Uterus (tissue), 2 donors: ENCODE measurements around the gene USP4.
"Not testable (repeated sequence)": the region's sequence is repeated elsewhere in the genome, so short reads cannot be mapped to it uniquely, and the experiment has no call there.

Source experiments
- POLR2A ChIP-seq, 2 donors: fragments of 450-650 bp; IDR thresholded peaks; one replicate each; pipeline ENCODE4 v1.6.1; 2016; ENCODE audit warnings: antibody characterized with exemption in 2 of 2, mild to moderate bottlenecking in 1 of 2, moderate library complexity in 1 of 2
- TF ChIP-seq, protein P1 (sequence below), 4 experiments: fragments of 200-600 bp in 2 of 4; fragments of 450-650 bp in 2 of 4; sonication (generic) in 2 of 4; IDR thresholded peaks; one replicate each; pipeline ENCODE4 v1.5.1; 2016 to 2019; ENCODE audit warnings: antibody characterized with exemption in 4 of 4, mild to moderate bottlenecking in 2 of 4, moderate library complexity in 1 of 4

DNA sequence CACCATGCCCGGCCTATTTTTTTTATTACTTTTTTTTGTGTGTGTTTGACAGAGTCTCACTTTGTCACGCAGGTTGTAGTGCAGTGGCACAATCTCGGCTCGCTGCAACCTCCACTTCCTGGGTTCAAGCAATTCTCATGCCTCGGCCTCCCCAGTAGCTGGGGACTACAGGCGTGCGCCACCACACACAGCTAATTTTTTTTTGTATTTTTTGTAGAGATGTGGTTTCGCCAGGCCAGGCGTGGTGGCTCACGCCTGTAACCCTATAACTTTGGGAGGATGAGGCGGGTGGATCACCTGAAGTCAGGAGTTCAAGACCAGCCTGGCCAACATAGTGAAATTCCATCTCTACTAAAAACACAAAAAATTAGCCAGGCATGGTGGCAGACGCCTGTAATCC, 8.5 kb upstream of the USP4 start:
- TF ChIP-seq, protein P1, sequence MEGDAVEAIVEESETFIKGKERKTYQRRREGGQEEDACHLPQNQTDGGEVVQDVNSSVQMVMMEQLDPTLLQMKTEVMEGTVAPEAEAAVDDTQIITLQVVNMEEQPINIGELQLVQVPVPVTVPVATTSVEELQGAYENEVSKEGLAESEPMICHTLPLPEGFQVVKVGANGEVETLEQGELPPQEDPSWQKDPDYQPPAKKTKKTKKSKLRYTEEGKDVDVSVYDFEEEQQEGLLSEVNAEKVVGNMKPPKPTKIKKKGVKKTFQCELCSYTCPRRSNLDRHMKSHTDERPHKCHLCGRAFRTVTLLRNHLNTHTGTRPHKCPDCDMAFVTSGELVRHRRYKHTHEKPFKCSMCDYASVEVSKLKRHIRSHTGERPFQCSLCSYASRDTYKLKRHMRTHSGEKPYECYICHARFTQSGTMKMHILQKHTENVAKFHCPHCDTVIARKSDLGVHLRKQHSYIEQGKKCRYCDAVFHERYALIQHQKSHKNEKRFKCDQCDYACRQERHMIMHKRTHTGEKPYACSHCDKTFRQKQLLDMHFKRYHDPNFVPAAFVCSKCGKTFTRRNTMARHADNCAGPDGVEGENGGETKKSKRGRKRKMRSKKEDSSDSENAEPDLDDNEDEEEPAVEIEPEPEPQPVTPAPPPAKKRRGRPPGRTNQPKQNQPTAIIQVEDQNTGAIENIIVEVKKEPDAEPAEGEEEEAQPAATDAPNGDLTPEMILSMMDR (IDR thresholded peaks at IDR 0.05), result not testable (repeated sequence)
- TF ChIP-seq POLR2A (IDR thresholded peaks at IDR 0.05), result not testable (repeated sequence)
